Breast epithelium (tissue), 4 donors: ENCODE measurements around the gene WDR44. TPM values are rescaled to one million over a fixed set of nuclear protein-coding genes. Genes with fewer than 3 reads are reported as not detected.

Experiments used
- DNase-seq, 2 donors: peaks; one replicate each; pipeline ENCODE4 v3.0.0-alpha.2; 2019; ENCODE audit warnings: low spot score in 2 of 2
- H3K27ac ChIP-seq, 2 donors: fragments of 200-600 bp; sonication (generic) in 1 of 2; one replicate each; pipeline ENCODE4 v1.5.1; 2016 to 2019; ENCODE audit warnings: mild to moderate bottlenecking in 1 of 2
- H3K27me3 ChIP-seq, 2 donors: fragments of 200-600 bp; sonication (generic) in 1 of 2; one replicate each; pipeline versions ENCODE4 v1.5.1 to v1.6.0; 2017 to 2019; ENCODE audit warnings: control low read depth in 1 of 2, mild to moderate bottlenecking in 1 of 2
- H3K36me3 ChIP-seq: fragments of 200-600 bp; one replicate; pipeline ENCODE4 v1.5.1; 2019
- H3K4me1 ChIP-seq, 2 donors: fragments of 200-600 bp; sonication (generic); one replicate each; pipeline ENCODE4 v1.5.1; 2016 to 2019; ENCODE audit warnings: control low read depth in 1 of 2
- H3K4me3 ChIP-seq, 3 donors: fragments of 200-600 bp; sonication (generic); 1 replicate in 2 of 3; 2 replicates in 1 of 3; pipeline ENCODE4 v1.5.1; 2016 to 2019; ENCODE audit warnings: mild to moderate bottlenecking in 3 of 3, moderate library complexity in 2 of 3
- H3K9me3 ChIP-seq, 2 donors: fragments of 200-600 bp; sonication (generic) in 1 of 2; one replicate each; pipeline ENCODE4 v1.5.1; 2016 to 2019; ENCODE audit warnings: control low read depth in 1 of 2
- POLR2A ChIP-seq: fragments of 450-650 bp; IDR thresholded peaks from one replicate; pipeline ENCODE4 v1.6.1; 2016; ENCODE audit warnings: antibody characterized with exemption, mild to moderate bottlenecking, moderate library complexity
- POLR2AphosphoS5 ChIP-seq, 3 donors: sonication (generic); formaldehyde crosslinking; IDR thresholded peaks; one replicate each; pipeline ENCODE4 v1.6.1; 2017; ENCODE audit warnings: antibody characterized with exemption in 3 of 3
- intact Hi-C: fragments of 100-400 bp; cut with DNase I; formaldehyde crosslinking; loops from one replicate; pipeline ENCODE4 v1.15.1; 2023; ENCODE audit warnings: low total_unique reads
- total RNA-seq, 3 donors: library from RNA; depleted of rRNA; stranded (reverse); fragments of >200 nt; gene quantifications; one replicate each; pipeline ENCODE4 v1.1.0, GENCODE V29; 2016
- TF ChIP-seq, protein P1 (sequence below), 3 donors: fragments of 450-650 bp; IDR thresholded peaks; one replicate each; pipeline ENCODE4 v1.5.1; 2016 to 2017; ENCODE audit warnings: antibody characterized with exemption in 3 of 3, mild to moderate bottlenecking in 3 of 3, moderate library complexity in 3 of 3

WDR44 gene
- total RNA-seq, 3 donors from 2014 or later = 16.8 to 23.7 (median 19.3) TPM

- no peak overlapping the region for H3K4me3 ChIP-seq
- H3K9me3 ChIP-seq = no peaks in the 10 kb centered on the region
- peaks cover 0 to 5% of the 10 kb centered on the region in 2 donors for H3K27me3 ChIP-seq
- H3K4me1 ChIP-seq = no peaks in the 10 kb centered on the region
- TF ChIP-seq POLR2AphosphoS5 (IDR thresholded peaks at IDR 0.05) = no peak
- TF ChIP-seq POLR2A = no peak
- TF ChIP-seq, protein P1, sequence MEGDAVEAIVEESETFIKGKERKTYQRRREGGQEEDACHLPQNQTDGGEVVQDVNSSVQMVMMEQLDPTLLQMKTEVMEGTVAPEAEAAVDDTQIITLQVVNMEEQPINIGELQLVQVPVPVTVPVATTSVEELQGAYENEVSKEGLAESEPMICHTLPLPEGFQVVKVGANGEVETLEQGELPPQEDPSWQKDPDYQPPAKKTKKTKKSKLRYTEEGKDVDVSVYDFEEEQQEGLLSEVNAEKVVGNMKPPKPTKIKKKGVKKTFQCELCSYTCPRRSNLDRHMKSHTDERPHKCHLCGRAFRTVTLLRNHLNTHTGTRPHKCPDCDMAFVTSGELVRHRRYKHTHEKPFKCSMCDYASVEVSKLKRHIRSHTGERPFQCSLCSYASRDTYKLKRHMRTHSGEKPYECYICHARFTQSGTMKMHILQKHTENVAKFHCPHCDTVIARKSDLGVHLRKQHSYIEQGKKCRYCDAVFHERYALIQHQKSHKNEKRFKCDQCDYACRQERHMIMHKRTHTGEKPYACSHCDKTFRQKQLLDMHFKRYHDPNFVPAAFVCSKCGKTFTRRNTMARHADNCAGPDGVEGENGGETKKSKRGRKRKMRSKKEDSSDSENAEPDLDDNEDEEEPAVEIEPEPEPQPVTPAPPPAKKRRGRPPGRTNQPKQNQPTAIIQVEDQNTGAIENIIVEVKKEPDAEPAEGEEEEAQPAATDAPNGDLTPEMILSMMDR (IDR thresholded peaks at IDR 0.05) = no peak
- H3K36me3 ChIP-seq = no peaks in the 10 kb centered on the region
- no peak for DNase-seq
- intact Hi-C loops = no loop called here
- H3K27ac ChIP-seq = no peak overlapping the region
Observed at GRCh38 chrX:118329175-118329574, 16.7 kb upstream of the WDR44 start.

DNA sequence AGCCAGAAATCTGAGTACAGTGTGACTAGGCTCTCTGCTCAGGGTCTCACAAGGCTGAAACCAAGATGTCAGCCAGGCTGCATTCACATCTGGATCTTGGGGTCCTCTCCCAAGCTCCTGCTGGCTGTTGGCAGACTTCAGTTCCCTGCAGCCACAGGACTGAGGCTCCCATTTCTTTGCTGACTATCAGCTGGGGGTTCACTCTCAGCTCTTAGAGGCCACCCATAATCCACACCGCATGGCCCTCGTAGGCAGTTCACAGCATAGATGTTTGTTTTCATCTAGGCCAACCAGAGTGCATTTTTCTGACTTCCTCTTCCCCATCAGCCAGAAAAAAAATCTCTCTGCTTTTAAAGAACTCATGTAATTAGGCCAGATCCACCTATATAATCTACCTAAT, 8.2 kb upstream of the WDR44 start:
- no peak for TF ChIP-seq POLR2AphosphoS5 (IDR thresholded peaks at IDR 0.05)
- TF ChIP-seq, protein P1 (IDR thresholded peaks at IDR 0.05) = no peak
- no peak for TF ChIP-seq POLR2A
- intact Hi-C loops = no loop called here
- H3K4me1 ChIP-seq = no peaks in the 10 kb centered on the region
- no peak for DNase-seq
- H3K36me3 ChIP-seq = no peaks in the 10 kb centered on the region
- no peak overlapping the region for H3K4me3 ChIP-seq
- no peak overlapping the region for H3K27ac ChIP-seq
- H3K9me3 ChIP-seq = no peaks in the 10 kb centered on the region
- peaks cover 0 to 22% of the 10 kb centered on the region in 2 donors for H3K27me3 ChIP-seq

DNA sequence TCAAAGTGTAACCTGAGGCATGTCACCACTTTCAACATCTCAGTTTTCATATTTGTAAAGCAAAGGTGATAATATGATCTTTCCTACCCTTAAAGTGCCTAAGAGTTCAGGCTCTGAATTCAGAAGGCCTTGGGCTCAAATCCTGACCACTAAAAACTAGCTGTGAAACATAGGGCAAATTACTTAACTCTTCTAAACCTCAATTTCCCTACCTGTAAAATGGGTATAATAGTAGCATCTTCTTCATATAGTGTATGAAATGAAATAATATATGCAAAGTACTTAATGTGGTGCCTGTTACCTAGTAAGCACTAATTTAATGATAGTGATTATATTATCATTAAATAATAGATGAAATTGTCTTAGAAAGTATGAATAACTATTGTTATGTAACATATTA, 7.0 kb upstream of the WDR44 start:
- intact Hi-C loops = no loop called here

DNA sequence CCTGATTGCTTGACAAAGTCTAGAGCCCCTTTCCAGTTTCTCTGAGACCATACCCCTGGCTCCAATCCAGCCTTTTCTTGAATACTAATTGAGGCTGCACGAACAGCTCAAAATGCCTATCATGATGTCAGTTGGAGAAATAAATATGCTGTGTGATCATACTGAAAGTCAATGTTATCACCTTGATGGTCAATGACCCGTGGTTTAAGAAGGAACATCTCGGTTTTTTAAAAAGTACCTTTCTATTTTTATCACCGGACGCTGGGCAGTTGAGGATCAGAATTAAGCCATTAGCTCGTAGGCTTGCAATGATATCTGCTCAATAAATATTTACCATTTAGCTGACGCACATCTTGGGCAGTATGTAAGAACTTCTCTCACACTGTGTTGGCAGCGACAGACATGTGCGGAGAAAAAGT, 852 bp upstream of the WDR44 start:
- TF ChIP-seq POLR2A (no peak), POLR2AphosphoS5 (IDR thresholded peaks at IDR 0.05) (no peak)
- TF ChIP-seq, protein P1 (IDR thresholded peaks at IDR 0.05) = no peak
- peak overlapping the region; percentile 90 to 94 for H3K27ac ChIP-seq
- H3K9me3 ChIP-seq = no peaks in the 10 kb centered on the region
- intact Hi-C loops = no loop called here
- no peak for DNase-seq
- no peaks in the 10 kb centered on the region for H3K36me3 ChIP-seq
- H3K4me1 ChIP-seq = no peaks in the 10 kb centered on the region
- peak overlapping the region; percentile 63 to 78 (median 70) for H3K4me3 ChIP-seq
- H3K27me3 ChIP-seq = peaks cover 0 to 7% of the 10 kb centered on the region in 2 donors

More for the DNA sequence above, 7.0 kb upstream of the WDR44 start:
- Histone ChIP-seq H3K27ac (no peak overlapping the region), H3K4me3 (no peak overlapping the region), H3K9me3 (no peaks in the 10 kb centered on the region), H3K27me3 (peaks cover 0 to 19% of the 10 kb centered on the region in 2 donors), H3K4me1 (no peaks in the 10 kb centered on the region), H3K36me3 (no peaks in the 10 kb centered on the region)
- DNase-seq = no peak
- TF ChIP-seq POLR2A = no peak
- no peak for TF ChIP-seq POLR2AphosphoS5 (IDR thresholded peaks at IDR 0.05)
- TF ChIP-seq, protein P1 (IDR thresholded peaks at IDR 0.05) = no peak

DNA sequence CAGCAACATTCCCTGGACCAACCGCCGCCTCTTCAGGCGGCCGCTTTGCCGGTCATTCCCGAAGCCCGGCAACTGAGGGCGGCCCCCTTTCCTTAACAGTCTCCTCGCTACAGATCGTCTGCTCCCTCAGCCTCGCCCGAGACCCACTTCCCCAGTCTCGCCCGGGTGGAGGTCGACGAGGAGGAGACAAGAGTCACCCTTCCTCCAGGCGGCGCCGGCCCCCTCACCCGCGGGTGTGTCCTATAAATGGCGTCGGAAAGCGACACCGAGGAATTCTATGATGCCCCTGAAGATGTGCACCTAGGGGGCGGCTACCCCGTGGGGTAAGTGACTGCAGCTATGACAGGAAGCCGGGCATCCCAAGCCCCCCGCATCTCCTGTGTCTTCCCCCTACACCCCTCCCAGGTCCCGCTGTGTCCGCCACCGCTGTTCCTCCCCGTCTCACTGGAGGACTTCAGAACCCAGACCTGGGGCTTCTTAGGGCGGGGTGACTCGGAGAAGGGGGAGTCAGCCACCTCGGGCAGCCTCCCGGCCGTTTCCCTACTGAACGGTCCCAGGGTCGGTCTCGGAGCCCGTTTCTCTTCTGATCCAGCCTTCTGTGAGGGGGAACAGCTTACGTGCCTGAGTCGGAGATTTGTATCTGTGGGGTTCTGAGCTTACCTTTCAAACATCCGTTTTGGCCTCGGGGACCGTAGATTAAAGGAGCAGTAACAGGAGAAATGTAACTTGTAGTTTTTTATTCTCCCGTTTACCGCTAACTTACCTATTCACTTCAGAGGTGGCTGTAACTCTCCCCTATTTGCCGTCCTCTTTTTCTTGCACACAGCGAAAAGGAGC, 570 bp downstream of the WDR44 start:
- peaks cover 0 to 7% of the 10 kb centered on the region in 2 donors for H3K27me3 ChIP-seq
- no peaks in the 10 kb centered on the region for H3K4me1 ChIP-seq
- intact Hi-C loops = no loop called here
- peak overlapping the region; percentile 86 to 90 for H3K27ac ChIP-seq
- H3K9me3 ChIP-seq = no peaks in the 10 kb centered on the region
- H3K4me3 ChIP-seq = peak overlapping the region; percentile 63 to 78 (median 70)
- DNase-seq = peak; percentile 27 to 51
- TF ChIP-seq POLR2AphosphoS5 (IDR thresholded peaks at IDR 0.05) (no peak), POLR2A (no peak)
- TF ChIP-seq, protein P1 (IDR thresholded peaks at IDR 0.05) = no peak
- H3K36me3 ChIP-seq = no peaks in the 10 kb centered on the region
